HepG2 (cell line): Measurements from ENCODE around the gene C1orf159. TPM values are rescaled to one million over a fixed set of nuclear protein-coding genes. Genes with fewer than 3 reads are reported as not detected.
A peak's percentile ranks its signal among the peaks of the same experiment; 100 is the strongest.

Experiments used
- ATF7 ChIP-seq, 2 experiments: fragments of 450-650 bp in 1 of 2; sonication (generic) in 1 of 2; formaldehyde crosslinking in 1 of 2; IDR thresholded peaks; 2 replicates each; pipeline versions ENCODE4 v1.4.0 to v1.6.1; 2016 to 2020; ENCODE audit warnings: antibody characterized with exemption in 1 of 2, mild to moderate bottlenecking in 1 of 2, missing genetic modification reagents in 1 of 2
- HDAC1 ChIP-seq: sonication (generic); formaldehyde crosslinking; IDR thresholded peaks from 2 replicates; pipeline ENCODE4 v1.5.1; 2020; ENCODE audit warnings: mild to moderate bottlenecking, missing genetic modification reagents
- HIVEP1 ChIP-seq: sonication (generic); formaldehyde crosslinking; IDR thresholded peaks from 2 replicates; pipeline ENCODE4 v1.4.0; 2020; ENCODE audit warnings: mild to moderate bottlenecking, missing genetic modification reagents
- HNRNPUL1 ChIP-seq: fragments of 200-400 bp; formaldehyde crosslinking; IDR thresholded peaks from 2 replicates; pipeline ENCODE4 v1.6.1; 2017; ENCODE audit warnings: low read depth, mild to moderate bottlenecking, low read length, moderate library complexity
- KAT8 ChIP-seq: IDR thresholded peaks from 2 replicates; pipeline ENCODE4 v1.6.1; 2016; ENCODE audit warnings: missing genetic modification reagents, missing compliant biosample characterization
- XRCC5 ChIP-seq: fragments of 200-400 bp; formaldehyde crosslinking; optimal IDR thresholded peaks from 2 replicates; pipeline ENCODE3; 2017; ENCODE audit warnings: mild to moderate bottlenecking, low read length
- ZNF468 ChIP-seq: sonication (generic); formaldehyde crosslinking; IDR thresholded peaks from 2 replicates; pipeline ENCODE4 v1.8.0; 2022; ENCODE audit warnings: mild to moderate bottlenecking, moderate library complexity, missing genetic modification reagents
- ZNF598 ChIP-seq: sonication (generic); formaldehyde crosslinking; IDR thresholded peaks from 2 replicates; pipeline ENCODE4 v1.5.1; 2020; ENCODE audit warnings: mild to moderate bottlenecking, missing genetic modification reagents, borderline replicate concordance
- polyA plus RNA-seq, 8 experiments: library from polyadenylated mRNA; depleted of rRNA in 3 of 8; stranded (reverse) in 7 of 8; unstranded in 1 of 8; fragments of >200 nt; fragmentation: Illumina TruSeq in 4 of 8; extraction: Trizol in 4 of 8; gene quantifications; 2 replicates each; pipeline versions ENCODE4 v1.2.1 to v1.2.3, GENCODE V29; 2011 to 2016; ENCODE audit warnings: low read depth in 4 of 8, missing spikeins in 1 of 8, mixed read lengths in 1 of 8; ENCODE audit not compliant: insufficient read depth in 1 of 8
- total RNA-seq, 5 experiments: library from RNA; depleted of rRNA; stranded (reverse); fragments of >200 nt; fragmentation: Illumina TruSeq; extraction: Trizol; gene quantifications; 2 replicates each; pipeline ENCODE4 v1.2.3, GENCODE V29; 2016; ENCODE audit warnings: low read depth in 1 of 5
- TF ChIP-seq, protein P1 (sequence below): sonication (generic); formaldehyde crosslinking; IDR thresholded peaks from 2 replicates; pipeline ENCODE4 v1.8.1; 2023; ENCODE audit warnings: missing genetic modification reagents, inconsistent platforms, borderline replicate concordance
- TF ChIP-seq, protein P2 (sequence below): sonication (generic); formaldehyde crosslinking; IDR thresholded peaks from 2 replicates; pipeline ENCODE4 v1.4.0; 2020; ENCODE audit warnings: missing genetic modification reagents
- TF ChIP-seq, protein P3 (sequence below), 2 experiments: fragments of 450-650 bp in 1 of 2; sonication (generic) in 1 of 2; formaldehyde crosslinking in 1 of 2; IDR thresholded peaks; 2 replicates each; pipeline versions ENCODE4 v1.6.1 to v1.8.0; 2016 to 2022; ENCODE audit warnings: antibody characterized with exemption in 1 of 2, mild to moderate bottlenecking in 1 of 2, missing genetic modification reagents in 1 of 2

C1orf159 gene
- total and polyA plus RNA-seq, 2 of the 13 experiments (the other 11 are each of a cell fraction or from before 2014, with no cell fraction given): 3.8 to 6.7 TPM

DNA sequence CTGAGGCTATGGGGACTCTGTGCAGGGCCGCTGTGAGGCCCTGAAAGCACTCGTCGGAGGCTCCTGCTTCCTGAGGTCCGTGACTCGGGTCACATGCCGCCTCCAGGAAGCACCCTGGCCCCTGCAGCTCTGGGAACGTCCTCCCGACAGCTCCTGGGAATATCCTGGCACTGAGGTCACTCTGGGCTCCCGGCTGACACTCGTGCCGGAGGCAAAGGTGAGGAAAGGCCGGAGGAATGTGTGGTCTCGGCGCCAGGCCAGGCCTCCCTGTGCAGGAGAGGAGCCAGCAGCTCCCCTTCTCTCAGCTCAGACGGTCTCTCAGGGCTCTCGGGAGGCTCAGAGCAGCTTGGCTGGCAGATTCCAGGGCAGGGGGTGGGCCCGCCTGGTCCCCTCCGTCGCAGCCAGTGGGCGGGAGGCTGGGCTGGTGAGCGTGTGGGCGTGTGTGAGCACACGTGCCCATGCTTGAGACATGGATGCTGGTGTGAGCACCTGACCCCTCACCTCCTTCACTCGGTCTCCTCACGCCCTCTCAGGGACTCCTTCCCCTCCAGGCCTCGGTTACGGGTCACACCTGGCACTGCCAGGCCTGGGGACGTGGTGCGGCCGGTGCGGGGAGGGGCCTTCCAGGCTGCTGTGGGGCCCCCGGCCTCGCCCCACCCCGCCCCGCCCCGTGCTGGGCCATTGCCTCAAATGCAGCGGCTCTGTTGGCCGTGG lies 36.3 kb downstream of the C1orf159 start (continued):
- TF ChIP-seq ZNF468 (no peak), HIVEP1 (CRISPR knock-in tag) (peak; percentile 87), XRCC5 (no peak), HDAC1 (CRISPR knock-in tag) (peak; percentile 27), KAT8 (peak; percentile 33; the same call in 1 of the 2 replicates), ATF7 (IDR thresholded peaks at IDR 0.05) (no peak), ATF7 (CRISPR knock-in tag; IDR thresholded peaks at IDR 0.05) (peak; percentile 45; the same call in 1 of the 2 replicates), HNRNPUL1 (no peak), ZNF598 (peak; percentile 38; the same call in 1 of the 2 replicates)
- TF ChIP-seq, protein P1, sequence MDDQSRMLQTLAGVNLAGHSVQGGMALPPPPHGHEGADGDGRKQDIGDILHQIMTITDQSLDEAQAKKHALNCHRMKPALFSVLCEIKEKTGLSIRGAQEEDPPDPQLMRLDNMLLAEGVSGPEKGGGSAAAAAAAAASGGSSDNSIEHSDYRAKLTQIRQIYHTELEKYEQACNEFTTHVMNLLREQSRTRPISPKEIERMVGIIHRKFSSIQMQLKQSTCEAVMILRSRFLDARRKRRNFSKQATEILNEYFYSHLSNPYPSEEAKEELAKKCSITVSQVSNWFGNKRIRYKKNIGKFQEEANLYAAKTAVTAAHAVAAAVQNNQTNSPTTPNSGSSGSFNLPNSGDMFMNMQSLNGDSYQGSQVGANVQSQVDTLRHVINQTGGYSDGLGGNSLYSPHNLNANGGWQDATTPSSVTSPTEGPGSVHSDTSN (CRISPR knock-in tag): no peak
- TF ChIP-seq, protein P2, sequence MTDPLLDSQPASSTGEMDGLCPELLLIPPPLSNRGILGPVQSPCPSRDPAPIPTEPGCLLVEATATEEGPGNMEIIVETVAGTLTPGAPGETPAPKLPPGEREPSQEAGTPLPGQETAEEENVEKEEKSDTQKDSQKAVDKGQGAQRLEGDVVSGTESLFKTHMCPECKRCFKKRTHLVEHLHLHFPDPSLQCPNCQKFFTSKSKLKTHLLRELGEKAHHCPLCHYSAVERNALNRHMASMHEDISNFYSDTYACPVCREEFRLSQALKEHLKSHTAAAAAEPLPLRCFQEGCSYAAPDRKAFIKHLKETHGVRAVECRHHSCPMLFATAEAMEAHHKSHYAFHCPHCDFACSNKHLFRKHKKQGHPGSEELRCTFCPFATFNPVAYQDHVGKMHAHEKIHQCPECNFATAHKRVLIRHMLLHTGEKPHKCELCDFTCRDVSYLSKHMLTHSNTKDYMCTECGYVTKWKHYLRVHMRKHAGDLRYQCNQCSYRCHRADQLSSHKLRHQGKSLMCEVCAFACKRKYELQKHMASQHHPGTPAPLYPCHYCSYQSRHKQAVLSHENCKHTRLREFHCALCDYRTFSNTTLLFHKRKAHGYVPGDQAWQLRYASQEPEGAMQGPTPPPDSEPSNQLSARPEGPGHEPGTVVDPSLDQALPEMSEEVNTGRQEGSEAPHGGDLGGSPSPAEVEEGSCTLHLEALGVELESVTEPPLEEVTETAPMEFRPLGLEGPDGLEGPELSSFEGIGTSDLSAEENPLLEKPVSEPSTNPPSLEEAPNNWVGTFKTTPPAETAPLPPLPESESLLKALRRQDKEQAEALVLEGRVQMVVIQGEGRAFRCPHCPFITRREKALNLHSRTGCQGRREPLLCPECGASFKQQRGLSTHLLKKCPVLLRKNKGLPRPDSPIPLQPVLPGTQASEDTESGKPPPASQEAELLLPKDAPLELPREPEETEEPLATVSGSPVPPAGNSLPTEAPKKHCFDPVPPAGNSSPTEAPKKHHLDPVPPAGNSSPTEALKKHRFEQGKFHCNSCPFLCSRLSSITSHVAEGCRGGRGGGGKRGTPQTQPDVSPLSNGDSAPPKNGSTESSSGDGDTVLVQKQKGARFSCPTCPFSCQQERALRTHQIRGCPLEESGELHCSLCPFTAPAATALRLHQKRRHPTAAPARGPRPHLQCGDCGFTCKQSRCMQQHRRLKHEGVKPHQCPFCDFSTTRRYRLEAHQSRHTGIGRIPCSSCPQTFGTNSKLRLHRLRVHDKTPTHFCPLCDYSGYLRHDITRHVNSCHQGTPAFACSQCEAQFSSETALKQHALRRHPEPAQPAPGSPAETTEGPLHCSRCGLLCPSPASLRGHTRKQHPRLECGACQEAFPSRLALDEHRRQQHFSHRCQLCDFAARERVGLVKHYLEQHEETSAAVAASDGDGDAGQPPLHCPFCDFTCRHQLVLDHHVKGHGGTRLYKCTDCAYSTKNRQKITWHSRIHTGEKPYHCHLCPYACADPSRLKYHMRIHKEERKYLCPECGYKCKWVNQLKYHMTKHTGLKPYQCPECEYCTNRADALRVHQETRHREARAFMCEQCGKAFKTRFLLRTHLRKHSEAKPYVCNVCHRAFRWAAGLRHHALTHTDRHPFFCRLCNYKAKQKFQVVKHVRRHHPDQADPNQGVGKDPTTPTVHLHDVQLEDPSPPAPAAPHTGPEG (CRISPR knock-in tag): no peak
- TF ChIP-seq, protein P3, sequence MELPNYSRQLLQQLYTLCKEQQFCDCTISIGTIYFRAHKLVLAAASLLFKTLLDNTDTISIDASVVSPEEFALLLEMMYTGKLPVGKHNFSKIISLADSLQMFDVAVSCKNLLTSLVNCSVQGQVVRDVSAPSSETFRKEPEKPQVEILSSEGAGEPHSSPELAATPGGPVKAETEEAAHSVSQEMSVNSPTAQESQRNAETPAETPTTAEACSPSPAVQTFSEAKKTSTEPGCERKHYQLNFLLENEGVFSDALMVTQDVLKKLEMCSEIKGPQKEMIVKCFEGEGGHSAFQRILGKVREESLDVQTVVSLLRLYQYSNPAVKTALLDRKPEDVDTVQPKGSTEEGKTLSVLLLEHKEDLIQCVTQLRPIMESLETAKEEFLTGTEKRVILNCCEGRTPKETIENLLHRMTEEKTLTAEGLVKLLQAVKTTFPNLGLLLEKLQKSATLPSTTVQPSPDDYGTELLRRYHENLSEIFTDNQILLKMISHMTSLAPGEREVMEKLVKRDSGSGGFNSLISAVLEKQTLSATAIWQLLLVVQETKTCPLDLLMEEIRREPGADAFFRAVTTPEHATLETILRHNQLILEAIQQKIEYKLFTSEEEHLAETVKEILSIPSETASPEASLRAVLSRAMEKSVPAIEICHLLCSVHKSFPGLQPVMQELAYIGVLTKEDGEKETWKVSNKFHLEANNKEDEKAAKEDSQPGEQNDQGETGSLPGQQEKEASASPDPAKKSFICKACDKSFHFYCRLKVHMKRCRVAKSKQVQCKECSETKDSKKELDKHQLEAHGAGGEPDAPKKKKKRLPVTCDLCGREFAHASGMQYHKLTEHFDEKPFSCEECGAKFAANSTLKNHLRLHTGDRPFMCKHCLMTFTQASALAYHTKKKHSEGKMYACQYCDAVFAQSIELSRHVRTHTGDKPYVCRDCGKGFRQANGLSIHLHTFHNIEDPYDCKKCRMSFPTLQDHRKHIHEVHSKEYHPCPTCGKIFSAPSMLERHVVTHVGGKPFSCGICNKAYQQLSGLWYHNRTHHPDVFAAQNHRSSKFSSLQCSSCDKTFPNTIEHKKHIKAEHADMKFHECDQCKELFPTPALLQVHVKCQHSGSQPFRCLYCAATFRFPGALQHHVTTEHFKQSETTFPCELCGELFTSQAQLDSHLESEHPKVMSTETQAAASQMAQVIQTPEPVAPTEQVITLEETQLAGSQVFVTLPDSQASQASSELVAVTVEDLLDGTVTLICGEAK (IDR thresholded peaks at IDR 0.05): no peak
- TF ChIP-seq, protein P3 (CRISPR knock-in tag; IDR thresholded peaks at IDR 0.05): peak; percentile 62; the same call in 1 of the 2 replicates
